Skeletal muscle tissue (tissue), 4 donors: ENCODE measurements around the gene CLBA1. TPM values are rescaled to one million over a fixed set of nuclear protein-coding genes. Genes with fewer than 3 reads are reported as not detected.
A peak's percentile ranks its signal among the peaks of the same experiment; 100 is the strongest.

ENCODE experiments used
- H3K27ac ChIP-seq: one replicate; pipeline ENCODE4 v1.7.0; 2013; ENCODE audit warnings: mild to moderate bottlenecking, low read depth, low read length, inconsistent platforms
- H3K27me3 ChIP-seq, 3 donors: one replicate each; pipeline ENCODE4 v1.7.0; 2013; ENCODE audit warnings: low read length in 3 of 3; ENCODE audit not compliant: control insufficient read depth in 3 of 3, insufficient read depth in 3 of 3
- H3K36me3 ChIP-seq, 3 donors: one replicate each; pipeline ENCODE4 v1.7.0; 2013; ENCODE audit warnings: low read length in 3 of 3; ENCODE audit not compliant: control insufficient read depth in 3 of 3, insufficient read depth in 3 of 3
- H3K4me1 ChIP-seq, 3 donors: one replicate each; pipeline ENCODE4 v1.7.0; 2013; ENCODE audit warnings: low read length in 3 of 3, mild to moderate bottlenecking in 3 of 3; ENCODE audit not compliant: control insufficient read depth in 3 of 3, insufficient read depth in 3 of 3
- H3K4me3 ChIP-seq, 3 donors: one replicate each; pipeline ENCODE4 v1.7.0; 2013; ENCODE audit warnings: low read length in 3 of 3
- H3K9ac ChIP-seq, 3 donors: one replicate each; pipeline ENCODE4 v1.7.0; 2013; ENCODE audit warnings: low read length in 3 of 3, mild to moderate bottlenecking in 3 of 3, moderate library complexity in 2 of 3, low read depth in 1 of 3
- H3K9me3 ChIP-seq, 3 donors: one replicate each; pipeline ENCODE4 v1.7.0; 2013; ENCODE audit warnings: low read length in 3 of 3; ENCODE audit not compliant: control insufficient read depth in 3 of 3
- total RNA-seq: library from RNA; depleted of rRNA; stranded (reverse); fragments of >200 nt; gene quantifications from one replicate; pipeline ENCODE4 v1.2.3, GENCODE V29; 2014
- donor health status: Osteomylitis.

Gene CLBA1
- total RNA-seq, 1 donor from 2014 or later, result 2.1 TPM

DNA sequence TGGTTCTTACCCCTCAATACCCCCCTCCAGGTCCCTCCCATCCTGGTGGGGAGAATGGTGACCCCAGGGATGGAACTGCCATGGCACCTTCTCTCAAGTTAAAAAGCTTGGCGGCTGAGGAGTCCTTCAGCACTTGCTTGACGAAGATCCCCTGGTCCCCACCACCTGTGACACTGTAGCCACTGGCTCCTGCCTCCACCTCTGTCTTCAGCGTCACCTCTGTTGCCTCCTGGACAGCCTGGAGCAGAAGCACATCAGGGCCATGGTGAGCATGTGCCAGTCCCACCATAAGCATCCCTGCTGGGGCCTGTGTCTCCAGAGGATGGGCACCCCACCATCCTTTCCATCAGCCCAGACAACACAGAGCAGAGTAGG lies 30.2 kb upstream of the CLBA1 start:
- H3K27me3 ChIP-seq, result peaks cover 9 to 22% (median 9%) of the 10 kb centered on the region in 3 donors

GRCh38 chr14:104956290-104956890 lies 29.2 kb upstream of the CLBA1 start:
- H3K27me3 ChIP-seq, result peaks cover 9 to 22% (median 9%) of the 10 kb centered on the region in 3 donors

More for the DNA sequence above, 30.2 kb upstream of the CLBA1 start:
- H3K9me3 ChIP-seq, result no peaks in the 10 kb centered on the region
- peaks cover 0 to 13% (median 0%) of the 10 kb centered on the region in 3 donors for H3K36me3 ChIP-seq
- no peaks in the 10 kb centered on the region for H3K4me1 ChIP-seq
- H3K9ac ChIP-seq, result no peak overlapping the region
- H3K4me3 ChIP-seq, result no peak overlapping the region
- no peak overlapping the region for H3K27ac ChIP-seq

GRCh38 chr14:104957146-104958113 lies 28.2 kb upstream of the CLBA1 start:
- H3K4me1 ChIP-seq, result no peaks in the 10 kb centered on the region
- peaks cover 0 to 13% (median 0%) of the 10 kb centered on the region in 3 donors for H3K36me3 ChIP-seq
- H3K27ac ChIP-seq, result no peak overlapping the region
- H3K9me3 ChIP-seq, result no peaks in the 10 kb centered on the region
- H3K27me3 ChIP-seq, result peaks cover 9 to 22% (median 9%) of the 10 kb centered on the region in 3 donors
- no peak overlapping the region for H3K4me3 ChIP-seq
- no peak overlapping the region for H3K9ac ChIP-seq

More at GRCh38 chr14:104956290-104956890, 29.2 kb upstream of the CLBA1 start:
- H3K4me3 ChIP-seq, result no peak overlapping the region
- H3K36me3 ChIP-seq, result peaks cover 0 to 13% (median 0%) of the 10 kb centered on the region in 3 donors
- H3K27ac ChIP-seq, result no peak overlapping the region
- no peak overlapping the region for H3K9ac ChIP-seq
- H3K9me3 ChIP-seq, result no peaks in the 10 kb centered on the region
- H3K4me1 ChIP-seq, result no peaks in the 10 kb centered on the region

- peaks cover 16 to 21% (median 19%) of the 10 kb centered on the region in 3 donors for H3K4me1 ChIP-seq
- H3K27me3 ChIP-seq, result peaks cover 3 to 29% (median 15%) of the 10 kb centered on the region in 3 donors
- H3K9ac ChIP-seq, result no peak overlapping the region
- no peak overlapping the region for H3K27ac ChIP-seq
- H3K36me3 ChIP-seq, result no peaks in the 10 kb centered on the region
- H3K9me3 ChIP-seq, result no peaks in the 10 kb centered on the region
- no peak overlapping the region for H3K4me3 ChIP-seq
Observed at GRCh38 chr14:104964546-104964945, 21.0 kb upstream of the CLBA1 start.

DNA sequence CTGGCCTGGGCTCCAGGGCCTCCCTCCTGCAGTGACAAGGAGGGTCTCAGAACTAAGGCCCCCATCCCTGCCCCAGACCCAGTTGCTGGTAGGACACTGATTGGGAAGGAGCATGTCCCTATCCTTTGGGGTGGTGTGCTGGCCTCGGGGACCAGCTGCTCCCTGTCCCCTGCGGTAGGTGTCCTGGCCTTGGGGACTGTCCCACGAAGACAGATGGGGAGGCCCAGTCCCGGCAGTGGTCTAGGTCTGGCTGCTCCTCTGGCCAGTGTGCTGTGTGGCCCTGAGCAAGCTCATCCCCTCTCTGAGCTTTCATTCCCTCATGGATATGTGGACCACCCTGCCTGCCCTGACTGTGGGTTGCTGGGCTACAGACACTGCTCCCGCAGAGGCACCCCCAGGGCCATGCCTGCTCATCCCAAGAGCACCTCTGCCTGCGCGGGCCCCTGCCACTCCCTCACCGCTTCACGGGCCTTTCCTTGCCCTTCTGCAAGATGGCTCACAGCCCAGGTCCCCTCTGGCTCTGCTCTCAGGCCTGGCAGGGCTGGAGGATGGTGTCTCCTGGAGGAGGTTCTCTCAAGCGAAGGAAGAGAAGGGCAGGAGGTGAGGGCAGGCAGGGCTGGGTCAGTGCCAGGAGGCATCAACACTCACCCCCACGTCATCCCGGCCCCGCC lies 19.9 kb upstream of the CLBA1 start:
- Histone ChIP-seq H3K4me3 (no peak overlapping the region), H3K27me3 (peaks cover 3 to 32% (median 15%) of the 10 kb centered on the region in 3 donors), H3K36me3 (no peaks in the 10 kb centered on the region), H3K9ac (no peak overlapping the region), H3K4me1 (peaks cover 20 to 22% (median 20%) of the 10 kb centered on the region in 3 donors), H3K9me3 (no peaks in the 10 kb centered on the region), H3K27ac (no peak overlapping the region)

GRCh38 chr14:104966261-104966865 lies 19.2 kb upstream of the CLBA1 start:
- H3K27ac ChIP-seq, result no peak overlapping the region
- H3K27me3 ChIP-seq, result peaks cover 3 to 34% (median 15%) of the 10 kb centered on the region in 3 donors
- H3K36me3 ChIP-seq, result no peaks in the 10 kb centered on the region
- no peak overlapping the region for H3K4me3 ChIP-seq
- no peak overlapping the region for H3K9ac ChIP-seq
- H3K4me1 ChIP-seq, result peaks cover 23 to 26% (median 24%) of the 10 kb centered on the region in 3 donors
- H3K9me3 ChIP-seq, result no peaks in the 10 kb centered on the region

- H3K27me3 ChIP-seq, result peaks cover 3 to 34% (median 15%) of the 10 kb centered on the region in 3 donors
- H3K9me3 ChIP-seq, result no peaks in the 10 kb centered on the region
- H3K9ac ChIP-seq, result peak overlapping the region in 1 of 3 donors; percentile 54
- H3K27ac ChIP-seq, result peak overlapping the region; percentile 30
- peaks cover 28 to 32% (median 30%) of the 10 kb centered on the region in 3 donors for H3K4me1 ChIP-seq
- H3K4me3 ChIP-seq, result no peak overlapping the region
- no peaks in the 10 kb centered on the region for H3K36me3 ChIP-seq
Observed at GRCh38 chr14:104966981-104967385, 18.6 kb upstream of the CLBA1 start.

DNA sequence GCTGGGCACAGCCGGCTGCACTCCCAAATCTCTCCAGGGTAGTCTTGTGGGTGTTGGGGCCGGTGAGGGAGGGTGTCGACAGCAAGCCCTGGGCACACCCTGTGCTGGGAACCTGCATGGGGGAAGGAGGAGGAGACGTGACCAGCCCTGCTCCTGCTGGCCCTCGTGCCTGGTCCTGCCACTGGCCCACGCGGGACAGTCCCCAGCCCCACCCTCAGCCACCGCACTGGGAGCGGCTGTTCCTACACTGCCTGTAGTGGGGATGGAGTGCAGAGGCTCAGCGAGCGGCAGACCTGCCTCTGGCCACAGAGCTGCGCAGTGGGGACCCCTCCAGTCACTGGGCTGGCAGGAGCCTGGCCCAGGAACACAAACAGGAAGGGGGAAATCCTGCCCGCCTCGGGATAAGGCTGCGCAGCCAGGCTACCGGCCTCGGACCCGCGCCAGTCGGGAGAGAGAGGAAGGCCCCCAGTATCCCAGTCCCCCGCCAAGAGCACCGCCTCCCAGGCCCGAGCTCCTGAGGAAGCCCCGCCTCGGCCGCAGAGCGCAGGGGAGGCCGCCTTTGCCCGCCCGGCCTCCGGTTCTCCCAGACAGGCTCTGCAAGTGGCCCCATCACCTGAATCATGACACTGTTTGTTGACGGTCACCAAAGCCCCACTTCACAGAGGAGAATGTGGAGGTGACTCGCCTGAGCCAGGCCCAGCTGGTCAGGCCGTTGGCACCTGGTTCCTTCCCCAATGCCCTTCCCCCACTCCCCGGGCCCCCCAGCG lies 18.0 kb upstream of the CLBA1 start:
- peak overlapping the region; percentile 30 for H3K27ac ChIP-seq
- H3K27me3 ChIP-seq, result peaks cover 3 to 34% (median 15%) of the 10 kb centered on the region in 3 donors
- H3K9me3 ChIP-seq, result no peaks in the 10 kb centered on the region
- H3K4me3 ChIP-seq, result peak overlapping the region in 2 of 3 donors; percentile 51 to 58
- H3K9ac ChIP-seq, result peak overlapping the region in 2 of 3 donors; percentile 38 to 54
- no peaks in the 10 kb centered on the region for H3K36me3 ChIP-seq
- peaks cover 34 to 37% (median 35%) of the 10 kb centered on the region in 3 donors for H3K4me1 ChIP-seq

GRCh38 chr14:104968153-104968527 lies 17.4 kb upstream of the CLBA1 start:
- H3K9ac ChIP-seq, result peak overlapping the region in 1 of 3 donors; percentile 54
- no peak overlapping the region for H3K27ac ChIP-seq

More at GRCh38 chr14:104968153-104968527, 17.4 kb upstream of the CLBA1 start:
- Histone ChIP-seq H3K9me3 (no peaks in the 10 kb centered on the region), H3K4me3 (peak overlapping the region in 2 of 3 donors; percentile 54 to 58), H3K36me3 (no peaks in the 10 kb centered on the region), H3K4me1 (peaks cover 40 to 43% (median 41%) of the 10 kb centered on the region in 3 donors), H3K27me3 (peaks cover 3 to 37% (median 15%) of the 10 kb centered on the region in 3 donors)
